Caco-2 (cell line): ENCODE data around the gene PGS1. TPM values are rescaled to one million over a fixed set of nuclear protein-coding genes. Genes with fewer than 3 reads are reported as not detected.

Experiments
- BruUV-seq: library from RNA; stranded (reverse); fragments of 400-500 nt; replicated peaks from 2 replicates; lab custom pipeline; 2021; lab: Mats Ljungman, UMichigan
- CTCF ChIA-PET: fragments of 300-600 bp; sonication (Branson Sonifier 250); formaldehyde crosslinking; loops from one replicate; lab custom pipeline; 2022; ENCODE audit warnings: antibody characterized with exemption; lab: Charles Lee
- POLR2A ChIA-PET: fragments of 300-600 bp; sonication (Branson Sonifier 250); formaldehyde crosslinking; loops from one replicate; lab custom pipeline; 2022; ENCODE audit warnings: antibody characterized with exemption; lab: Charles Lee
- DNase-seq, 2 experiments: peaks; one replicate each; pipeline versions ENCODE4 v3.0.0 to v3.0.0-alpha.2; 2020 to 2022
- H3K27me3 ChIP-seq: replicated peaks from 2 replicates; pipeline ENCODE4 v1.6.0; 2011; ENCODE audit warnings: low read length; ENCODE audit not compliant: control insufficient read depth, insufficient read depth
- H3K36me3 ChIP-seq: 2 replicates; pipeline ENCODE4 v1.5.1; 2011; ENCODE audit warnings: low read length; ENCODE audit not compliant: control insufficient read depth, insufficient read depth
- H3K4me1 ChIP-seq: fragments of 250-450 bp; sonication (Bioruptor Pico); 2 replicates; pipeline ENCODE4 v1.5.1; 2020; ENCODE audit warnings: mild to moderate bottlenecking
- H3K4me3 ChIP-seq: 2 replicates; pipeline ENCODE4 v1.5.1; 2011; ENCODE audit warnings: low read depth, mild to moderate bottlenecking, control low read depth, low read length
- H3K9me3 ChIP-seq: fragments of 250-450 bp; sonication (Bioruptor Pico); 2 replicates; pipeline ENCODE4 v1.5.1; 2020; ENCODE audit warnings: mild to moderate bottlenecking, moderate library complexity
- H3K27ac Mint-ChIP-seq: one replicate; pipeline ENCODE4 v1.8.0; 2022; ENCODE audit warnings: mixed read lengths; ENCODE audit not compliant: unreplicated experiment
- H3K27me3 Mint-ChIP-seq: one replicate; pipeline ENCODE4 v1.8.0; 2022; ENCODE audit warnings: mixed read lengths; ENCODE audit not compliant: insufficient read depth, unreplicated experiment
- H3K36me3 Mint-ChIP-seq: one replicate; pipeline ENCODE4 v1.8.0; 2022; ENCODE audit warnings: mild to moderate bottlenecking, mixed read lengths; ENCODE audit not compliant: insufficient read depth, unreplicated experiment
- H3K4me1 Mint-ChIP-seq: one replicate; pipeline ENCODE4 v1.8.0; 2022; ENCODE audit warnings: low read depth, mixed read lengths; ENCODE audit not compliant: unreplicated experiment
- H3K4me3 Mint-ChIP-seq: one replicate; pipeline ENCODE4 v1.8.0; 2022; ENCODE audit warnings: mild to moderate bottlenecking, moderate library complexity, mixed read lengths; ENCODE audit not compliant: unreplicated experiment
- H3K9me3 Mint-ChIP-seq: one replicate; pipeline ENCODE4 v1.8.0; 2022; ENCODE audit warnings: mixed read lengths; ENCODE audit not compliant: unreplicated experiment
- CTCF ChIP-seq, 2 experiments: fragments of 200-600 bp in 1 of 2; IDR thresholded peaks; 1 replicate in 1 of 2; 2 replicates in 1 of 2; pipeline versions ENCODE4 v1.5.1 to v1.8.0; 2011 to 2022; ENCODE audit warnings: antibody characterized with exemption in 1 of 2, control low read depth in 1 of 2, inconsistent platforms in 1 of 2, low read depth in 1 of 2, low read length in 1 of 2, mild to moderate bottlenecking in 1 of 2, moderate library complexity in 1 of 2; ENCODE audit not compliant: insufficient read depth in 1 of 2, severe bottlenecking in 1 of 2, unreplicated experiment in 1 of 2
- intact Hi-C: fragments of 100-400 bp; cut with micrococcal nuclease; formaldehyde crosslinking; loops from one replicate; pipeline ENCODE4 v1.10.0; 2022; ENCODE audit not compliant: unreplicated experiment
- total RNA-seq: library from RNA; stranded (reverse); gene quantifications from 2 replicates; pipeline ENCODE4 v1.2.3, GENCODE V29; 2022

Gene PGS1
- total RNA-seq, 1 experiment from 2014 or later, result 54.1 TPM

- H3K9me3 ChIP-seq, result no peaks in the 10 kb centered on the region
- no peaks in the 10 kb centered on the region for H3K36me3 ChIP-seq
- Mint-ChIP-seq H3K4me1 (peaks cover 8% of the 10 kb centered on the region), H3K27ac (no peak overlapping the region), H3K9me3 (no peaks in the 10 kb centered on the region), H3K4me3 (no peak overlapping the region), H3K27me3 (no peaks in the 10 kb centered on the region), H3K36me3 (no peaks in the 10 kb centered on the region)
- ChIA-PET POLR2A (no interaction called here), CTCF (no interaction called here)
- no peak overlapping the region for H3K4me3 ChIP-seq
- no peak for TF ChIP-seq CTCF (IDR thresholded peaks at IDR 0.05; ENCODE audit: insufficient read depth in 1 of 2, low read depth in 1 of 2, low read length in 1 of 2, severe bottlenecking in 1 of 2, unreplicated experiment in 1 of 2)
- no peaks in the 10 kb centered on the region; the same call in 1 of the 2 replicates for H3K27me3 ChIP-seq
- BruUV-seq, result no TSS peak
- H3K4me1 ChIP-seq, result peaks cover 14% of the 10 kb centered on the region
- intact Hi-C loops, result no loop called here
- no peak for DNase-seq
Observed at GRCh38 chr17:78348055-78348770, 30.2 kb upstream of the PGS1 start.

GRCh38 chr17:78349891-78350642, 28.4 kb upstream of the PGS1 start:
- intact Hi-C loops, result no loop called here

More at GRCh38 chr17:78349891-78350642, 28.4 kb upstream of the PGS1 start:
- no peak overlapping the region for H3K4me3 Mint-ChIP-seq
- no peaks in the 10 kb centered on the region for H3K9me3 Mint-ChIP-seq
- Histone ChIP-seq H3K4me3 (no peak overlapping the region), H3K4me1 (peaks cover 26% of the 10 kb centered on the region), H3K36me3 (no peaks in the 10 kb centered on the region), H3K9me3 (no peaks in the 10 kb centered on the region), H3K27me3 (no peaks in the 10 kb centered on the region; the same call in 1 of the 2 replicates)
- H3K27ac Mint-ChIP-seq, result no peak overlapping the region
- ChIA-PET POLR2A (no interaction called here), CTCF (interaction anchor here (0.6 kb wide), 1 partner anchor 159 kb away, joined by 3 read pairs; no protein-coding TSS in a partner anchor)
- no peaks in the 10 kb centered on the region for H3K27me3 Mint-ChIP-seq
- peak in 1 of 2 experiments; percentile 16 for TF ChIP-seq CTCF (IDR thresholded peaks at IDR 0.05; ENCODE audit: insufficient read depth in 1 of 2, low read depth in 1 of 2, low read length in 1 of 2, severe bottlenecking in 1 of 2, unreplicated experiment in 1 of 2)
- H3K36me3 Mint-ChIP-seq, result no peaks in the 10 kb centered on the region
- H3K4me1 Mint-ChIP-seq, result peaks cover 20% of the 10 kb centered on the region
- BruUV-seq, result no TSS peak
- DNase-seq, result no peak
